HepG2 (cell line): ENCODE results near the gene C1QTNF5. TPM values are rescaled to one million over a fixed set of nuclear protein-coding genes. Genes with fewer than 3 reads are reported as not detected.
A peak's percentile ranks its signal among the peaks of the same experiment; 100 is the strongest.

Source experiments
- ATAC-seq: fragments of 200-7000 bp; cut with Tn5 transposase; 3 replicates; pipeline ENCODE4 v1.9.1; 2020; ENCODE audit warnings: mild to moderate bottlenecking, moderate library complexity
- BruUV-seq: library from RNA; stranded (reverse); fragments of 400-500 nt; replicated peaks from 2 replicates; lab custom pipeline; 2021; lab: Mats Ljungman, UMichigan
- CTCF ChIA-PET: fragments of 300-600 bp; formaldehyde crosslinking; extraction: SDS; loops from one replicate; lab custom pipeline; 2021; ENCODE audit warnings: low total read pairs, inconsistent platforms, low intra/inter-chr PET ratio; lab: Yijun Ruan, JAX
- POLR2A ChIA-PET: fragments of 350-600 bp; sonication (Branson Sonifier 250); formaldehyde crosslinking; loops from one replicate; lab custom pipeline; 2020; ENCODE audit warnings: antibody characterized with exemption, inconsistent platforms; lab: Yijun Ruan, JAX
- DNase-seq: peaks from one replicate; pipeline ENCODE4 v3.0.0-alpha.2; 2015; ENCODE audit warnings: low spot score
- FAIRE-seq: peaks from 3 replicates; lab custom pipeline; 2011; peaks lifted over from hg19 to GRCh38; lab: Jason Lieb, UNC
- H2AFZ ChIP-seq: one replicate; pipeline ENCODE4 v1.6.1; 2011; ENCODE audit warnings: low read length, inconsistent platforms
- H3K27ac ChIP-seq: fragments of 300-600 bp; 3 replicates; pipeline ENCODE4 v1.8.0; 2011; ENCODE audit warnings: mixed run types, mild to moderate bottlenecking, mixed read lengths, low read length, inconsistent platforms; ENCODE audit not compliant: insufficient read depth; ENCODE audit errors: extremely low read length
- H3K27me3 ChIP-seq, 2 experiments: fragments of 200-600 bp in 1 of 2; 2 replicates in 1 of 2; 3 replicates in 1 of 2; pipeline versions ENCODE4 v1.6.0 to v1.8.0; 2011; ENCODE audit warnings: low read length in 2 of 2, mild to moderate bottlenecking in 2 of 2, moderate library complexity in 2 of 2, inconsistent platforms in 1 of 2; ENCODE audit not compliant: insufficient read depth in 2 of 2, control insufficient read depth in 1 of 2
- H3K36me3 ChIP-seq, 2 experiments: fragments of 200-600 bp in 1 of 2; replicated peaks in 1 of 2; 2 replicates in 1 of 2; 3 replicates in 1 of 2; pipeline versions ENCODE4 v1.5.1 to v1.8.0; 2011; ENCODE audit warnings: low read length in 2 of 2, inconsistent platforms in 1 of 2; ENCODE audit not compliant: insufficient read depth in 2 of 2, control insufficient read depth in 1 of 2
- H3K4me1 ChIP-seq: 2 replicates; pipeline ENCODE4 v1.5.1; 2012; ENCODE audit warnings: low read length, inconsistent platforms; ENCODE audit not compliant: insufficient read depth
- H3K4me2 ChIP-seq: 2 replicates; pipeline ENCODE4 v1.6.0; 2011; ENCODE audit warnings: low read depth, low read length, inconsistent platforms
- H3K4me3 ChIP-seq, 3 experiments: fragments of 200-600 bp in 1 of 3; sonication (generic), shearing (Covaris generic) in 1 of 3; replicated peaks in 1 of 3; 2 replicates each; pipeline ENCODE4 v1.5.1; 2011 to 2016; ENCODE audit warnings: low read length in 3 of 3, inconsistent platforms in 2 of 3, low read depth in 2 of 3, mild to moderate bottlenecking in 2 of 3, control low read depth in 1 of 3, mixed read lengths in 1 of 3; ENCODE audit not compliant: insufficient read depth in 1 of 3
- H3K79me2 ChIP-seq: one replicate; pipeline ENCODE4 v1.6.1; 2011; ENCODE audit warnings: low read length, inconsistent platforms; ENCODE audit not compliant: insufficient read depth
- H3K9ac ChIP-seq: 2 replicates; pipeline ENCODE4 v1.6.0; 2011; ENCODE audit warnings: mild to moderate bottlenecking, low read depth, low read length, inconsistent platforms; ENCODE audit not compliant: insufficient read depth
- H3K9me3 ChIP-seq: 2 replicates; pipeline ENCODE4 v1.5.1; 2012; ENCODE audit warnings: mild to moderate bottlenecking, low read length
- H4K20me1 ChIP-seq: 2 replicates; pipeline ENCODE4 v1.6.0; 2011; ENCODE audit warnings: inconsistent platforms, mild to moderate bottlenecking, low read length, moderate library complexity; ENCODE audit not compliant: insufficient read depth
- HIC2 ChIP-seq: sonication (generic); formaldehyde crosslinking; IDR thresholded peaks from 2 replicates; pipeline ENCODE4 v1.9.0; 2022; ENCODE audit warnings: low read depth, missing genetic modification reagents
- THAP8 ChIP-seq: sonication (generic); formaldehyde crosslinking; IDR thresholded peaks from 2 replicates; pipeline ENCODE4 v1.5.1; 2020; ENCODE audit warnings: missing genetic modification reagents, mild to moderate bottlenecking, borderline replicate concordance
- U2AF1 ChIP-seq: fragments of 200-400 bp; formaldehyde crosslinking; optimal IDR thresholded peaks from 2 replicates; pipeline ENCODE3; 2017; ENCODE audit warnings: mild to moderate bottlenecking, low read depth, low read length
- ZKSCAN8 ChIP-seq: IDR thresholded peaks from 2 replicates; pipeline ENCODE4 v1.6.1; 2016; ENCODE audit warnings: borderline replicate concordance, missing genetic modification reagents, missing compliant biosample characterization
- WGBS: methylation state at CpG from one replicate; pipeline ENCODE4 v1.1.6; 2017; ENCODE audit warnings: low lambda C conversion rate; 5-methylcytosine and 5-hydroxymethylcytosine counted together
- in situ Hi-C: cut with HindIII; loops from 2 replicates; pipeline ENCODE4 v1.10.0; 2017; ENCODE audit warnings: low pct_unique_long_range_greater_than_20kb; ENCODE audit not compliant: extremely low pct_ligation_motif_present
- intact Hi-C: fragments of 100-400 bp; cut with micrococcal nuclease; formaldehyde crosslinking; loops from one replicate; pipeline ENCODE4 v1.10.0; 2022; ENCODE audit not compliant: unreplicated experiment
- polyA plus RNA-seq, 8 experiments: library from polyadenylated mRNA; depleted of rRNA in 3 of 8; stranded (reverse) in 7 of 8; unstranded in 1 of 8; fragments of >200 nt; fragmentation: Illumina TruSeq in 4 of 8; extraction: Trizol in 4 of 8; gene quantifications; 2 replicates each; pipeline versions ENCODE4 v1.2.1 to v1.2.3, GENCODE V29; 2011 to 2016; ENCODE audit warnings: low read depth in 4 of 8, missing spikeins in 1 of 8, mixed read lengths in 1 of 8; ENCODE audit not compliant: insufficient read depth in 1 of 8
- total RNA-seq, 5 experiments: library from RNA; depleted of rRNA; stranded (reverse); fragments of >200 nt; fragmentation: Illumina TruSeq; extraction: Trizol; gene quantifications; 2 replicates each; pipeline ENCODE4 v1.2.3, GENCODE V29; 2016; ENCODE audit warnings: low read depth in 1 of 5

Gene C1QTNF5
- total and polyA plus RNA-seq, 2 of the 13 experiments (the other 11 are each of a cell fraction or from before 2014, with no cell fraction given) = 0.86 to 1.2 TPM

- peak overlapping the region; percentile 84; the same call in 1 of the 2 replicates for H3K4me2 ChIP-seq
- H3K4me1 ChIP-seq = peaks cover 38% of the 10 kb centered on the region
- no peak overlapping the region; a peak in 1 of 6 replicates for H3K4me3 ChIP-seq
- H3K27me3 ChIP-seq = peaks cover 2 to 56% of the 10 kb centered on the region in 2 experiments; a peak in 4 of 5 replicates
- no peak for TF ChIP-seq HIC2 (CRISPR knock-in tag)
- no peak for TF ChIP-seq THAP8 (CRISPR knock-in tag)
- TF ChIP-seq ZKSCAN8 (CRISPR knock-in tag) = no peak
- no peak for TF ChIP-seq U2AF1
- no peak overlapping the region for H3K9ac ChIP-seq
- BruUV-seq = no TSS peak
- no peak for DNase-seq
- H3K27ac ChIP-seq = no peak overlapping the region
- H3K79me2 ChIP-seq = peaks cover 1% of the 10 kb centered on the region
- no peak overlapping the region for H2AFZ ChIP-seq
- peaks cover 1 to 3% of the 10 kb centered on the region in 2 experiments; a peak in 3 of 5 replicates for H3K36me3 ChIP-seq
- WGBS = no CpG with 5 or more reads among the region's 7 CpGs
- in situ Hi-C loops (no loop called here), intact Hi-C loops (no loop called here)
- no peak for FAIRE-seq
- H4K20me1 ChIP-seq = peaks cover 4% of the 10 kb centered on the region; the same call in 1 of the 2 replicates
- ChIA-PET CTCF (no interaction called here), POLR2A (interaction anchor here (0.7 to 3.2 kb wide), 4 partner anchors 27 to 112 kb away, joined by 3 to 31 read pairs (median 10); partner anchors contain the start of gene USP2)
- ATAC-seq = no peak; the same call in 1 of the 3 replicates
- no peaks in the 10 kb centered on the region for H3K9me3 ChIP-seq
Measured at GRCh38 chr11:119342023-119342300, 1.3 kb upstream of the C1QTNF5 start.
